Measurements from ENCODE around the gene SLC1A1.

The SLC1A1 gene

GRCh38 chr9:4494332-4494731 lies 4.1 kb downstream of the SLC1A1 start:
- DNase-seq (ENCODE audit: low read depth), result no peak
- in situ Hi-C loops (cut with HindIII; ENCODE audit: low sequenced_read_pairs), result no loop called here
- no peak overlapping the region for H3K4me3 ChIP-seq (ENCODE audit: low read depth, low read length)
- TF ChIP-seq, protein P1, sequence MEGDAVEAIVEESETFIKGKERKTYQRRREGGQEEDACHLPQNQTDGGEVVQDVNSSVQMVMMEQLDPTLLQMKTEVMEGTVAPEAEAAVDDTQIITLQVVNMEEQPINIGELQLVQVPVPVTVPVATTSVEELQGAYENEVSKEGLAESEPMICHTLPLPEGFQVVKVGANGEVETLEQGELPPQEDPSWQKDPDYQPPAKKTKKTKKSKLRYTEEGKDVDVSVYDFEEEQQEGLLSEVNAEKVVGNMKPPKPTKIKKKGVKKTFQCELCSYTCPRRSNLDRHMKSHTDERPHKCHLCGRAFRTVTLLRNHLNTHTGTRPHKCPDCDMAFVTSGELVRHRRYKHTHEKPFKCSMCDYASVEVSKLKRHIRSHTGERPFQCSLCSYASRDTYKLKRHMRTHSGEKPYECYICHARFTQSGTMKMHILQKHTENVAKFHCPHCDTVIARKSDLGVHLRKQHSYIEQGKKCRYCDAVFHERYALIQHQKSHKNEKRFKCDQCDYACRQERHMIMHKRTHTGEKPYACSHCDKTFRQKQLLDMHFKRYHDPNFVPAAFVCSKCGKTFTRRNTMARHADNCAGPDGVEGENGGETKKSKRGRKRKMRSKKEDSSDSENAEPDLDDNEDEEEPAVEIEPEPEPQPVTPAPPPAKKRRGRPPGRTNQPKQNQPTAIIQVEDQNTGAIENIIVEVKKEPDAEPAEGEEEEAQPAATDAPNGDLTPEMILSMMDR (IDR thresholded peaks at IDR 0.05; ENCODE audit: low read depth, low read length, missing control alignments), result no peak

DNA sequence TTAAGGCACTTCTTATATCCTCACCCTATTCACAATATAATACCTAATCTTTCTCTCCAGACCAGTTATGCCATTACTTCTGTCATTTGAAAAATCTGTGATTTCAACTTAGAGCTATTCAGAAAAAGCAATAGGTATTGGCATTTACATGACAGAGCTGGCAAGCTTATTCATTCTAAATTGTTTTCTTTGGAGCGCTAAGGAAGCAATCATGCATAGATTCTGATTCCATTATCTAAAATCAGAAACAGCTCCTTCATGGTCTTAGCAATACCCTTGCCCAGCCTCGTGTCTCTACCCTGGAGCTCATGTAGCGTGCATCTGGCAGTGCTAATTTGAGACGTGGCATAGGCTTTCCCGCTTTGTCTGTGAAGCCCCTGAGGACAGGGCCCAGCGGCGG lies 4.5 kb downstream of the SLC1A1 start:
- TF ChIP-seq, protein P1 (IDR thresholded peaks at IDR 0.05; ENCODE audit: low read depth, low read length, missing control alignments), result no peak
- no peak overlapping the region for H3K4me3 ChIP-seq (ENCODE audit: low read depth, low read length)
- DNase-seq (ENCODE audit: low read depth), result no peak
- in situ Hi-C loops (cut with HindIII; ENCODE audit: low sequenced_read_pairs), result no loop called here

- TF ChIP-seq, protein P1 (IDR thresholded peaks at IDR 0.05; ENCODE audit: low read depth, low read length, missing control alignments), result no peak
- H3K4me3 ChIP-seq (ENCODE audit: low read depth, low read length), result no peak overlapping the region
- no peak for DNase-seq (ENCODE audit: low read depth)
- in situ Hi-C loops (cut with HindIII; ENCODE audit: low sequenced_read_pairs), result no loop called here
Observed at GRCh38 chr9:4495537-4495936, 5.3 kb downstream of the SLC1A1 start.

DNA sequence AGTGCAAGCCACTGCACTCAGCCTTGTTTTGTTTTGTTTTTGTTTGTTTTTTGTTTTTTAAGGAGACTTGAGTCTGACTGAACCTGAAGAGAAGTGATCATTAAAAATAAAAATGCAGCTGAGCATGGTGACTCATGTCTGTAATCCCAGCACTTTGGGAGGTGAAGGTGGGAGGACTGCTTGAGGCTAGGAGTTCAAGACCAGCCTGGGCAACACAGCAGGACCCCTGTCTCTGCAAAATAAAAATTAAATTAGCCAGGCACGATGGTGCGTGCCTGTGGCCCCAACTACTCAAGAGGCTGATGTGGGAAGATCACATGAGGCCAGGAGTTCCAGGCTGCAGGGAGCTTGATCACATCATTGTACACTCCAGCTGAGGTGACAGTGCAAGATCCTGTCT lies 6.2 kb downstream of the SLC1A1 start:
- no peak overlapping the region for H3K4me3 ChIP-seq (ENCODE audit: low read depth, low read length)
- DNase-seq (ENCODE audit: low read depth), result no peak
- in situ Hi-C loops (cut with HindIII; ENCODE audit: low sequenced_read_pairs), result no loop called here
- TF ChIP-seq, protein P1 (IDR thresholded peaks at IDR 0.05; ENCODE audit: low read depth, low read length, missing control alignments), result no peak

DNA sequence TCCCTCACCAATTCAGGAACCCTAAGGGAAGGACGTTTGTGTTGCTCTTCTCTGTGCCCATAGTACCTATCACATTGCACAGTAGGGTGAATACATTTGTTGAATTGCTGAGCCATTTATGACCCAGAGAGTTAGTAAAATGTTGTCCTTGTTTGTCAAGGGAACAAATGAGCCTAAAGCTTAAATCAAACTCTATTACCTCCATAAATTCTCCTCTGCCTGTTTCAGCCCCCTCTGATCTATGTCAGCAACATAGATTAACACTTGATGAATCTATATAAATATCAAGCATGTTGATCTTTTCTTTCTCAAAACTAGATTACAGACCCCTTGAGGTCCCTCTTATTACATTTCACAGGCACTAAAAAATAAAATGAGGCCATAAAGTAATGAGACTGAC lies 7.1 kb downstream of the SLC1A1 start:
- H3K4me3 ChIP-seq (ENCODE audit: low read depth, low read length), result no peak overlapping the region
- DNase-seq (ENCODE audit: low read depth), result no peak
- TF ChIP-seq, protein P1 (IDR thresholded peaks at IDR 0.05; ENCODE audit: low read depth, low read length, missing control alignments), result no peak
- in situ Hi-C loops (cut with HindIII; ENCODE audit: low sequenced_read_pairs), result no loop called here

GRCh38 chr9:4497855-4498254 lies 7.6 kb downstream of the SLC1A1 start:
- in situ Hi-C loops (cut with HindIII; ENCODE audit: low sequenced_read_pairs), result no loop called here
- no peak for DNase-seq (ENCODE audit: low read depth)
- H3K4me3 ChIP-seq (ENCODE audit: low read depth, low read length), result no peak overlapping the region
- TF ChIP-seq, protein P1 (IDR thresholded peaks at IDR 0.05; ENCODE audit: low read depth, low read length, missing control alignments), result no peak

DNA sequence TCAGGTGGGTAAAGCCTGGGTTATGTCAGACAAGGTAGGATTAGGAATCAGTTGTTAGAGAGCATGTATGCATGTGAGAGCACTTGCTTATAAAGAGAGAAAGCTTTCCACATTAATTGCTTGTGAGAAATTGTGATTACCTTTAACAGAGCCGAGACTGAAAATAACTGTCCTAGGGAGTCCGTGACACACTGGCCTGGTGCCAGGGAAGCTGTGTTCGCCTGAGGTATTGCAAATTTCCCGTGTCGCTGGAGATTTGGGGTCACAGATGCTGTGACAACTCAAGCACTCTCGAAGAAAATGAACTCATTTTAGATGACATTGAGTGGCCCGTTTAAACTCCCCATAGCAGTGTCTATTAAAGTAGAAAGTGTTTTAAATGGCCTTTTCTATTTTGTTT lies 9.6 kb downstream of the SLC1A1 start:
- no peak overlapping the region for H3K4me3 ChIP-seq (ENCODE audit: low read depth, low read length)
- DNase-seq (ENCODE audit: low read depth), result no peak
- TF ChIP-seq, protein P1 (IDR thresholded peaks at IDR 0.05; ENCODE audit: low read depth, low read length, missing control alignments), result no peak
- in situ Hi-C loops (cut with HindIII; ENCODE audit: low sequenced_read_pairs), result loop anchor here (5.0 kb wide), 1 partner anchor 42 kb away; no protein-coding TSS in a partner anchor
